HCT116 (cell line): ENCODE results near the gene ZNF747. TPM values are rescaled to one million over a fixed set of nuclear protein-coding genes. Genes with fewer than 3 reads are reported as not detected.

Experiments used
- ATAC-seq: fragments of 200-7000 bp; cut with Tn5 transposase; 2 replicates; pipeline ENCODE4 v1.9.1; 2020; ENCODE audit warnings: mild to moderate bottlenecking, moderate library complexity
- BruUV-seq: library from RNA; stranded (reverse); fragments of 400-500 nt; replicated peaks from 2 replicates; lab custom pipeline; 2021; lab: Mats Ljungman, UMichigan
- CTCF ChIA-PET: fragments of 300-600 bp; sonication (Branson Sonifier 250); formaldehyde crosslinking; loops from one replicate; lab custom pipeline; 2021; ENCODE audit warnings: antibody characterized with exemption; lab: Charles Lee
- POLR2A ChIA-PET: fragments of 300-600, 350-600 bp; sonication (Branson Sonifier 250); formaldehyde crosslinking; loops from one replicate; lab custom pipeline; 2021; ENCODE audit warnings: antibody characterized with exemption; lab: Charles Lee
- RAD21 ChIA-PET, 2 experiments: fragments of 300-600 bp; sonication (Branson Sonifier 250); formaldehyde crosslinking; loops; one replicate each; lab custom pipeline; 2023; ENCODE audit warnings: low total read pairs in 2 of 2; ENCODE audit not compliant: uncharacterized antibody in 2 of 2, unreplicated experiment in 2 of 2, low non-redundant PET in 1 of 2; lab: Charles Lee
- DNase-seq: peaks from one replicate; pipeline ENCODE4 v3.0.0-alpha.2; 2010; ENCODE audit warnings: low read depth, low spot score
- H2AFZ ChIP-seq: fragments of 200-600 bp; shearing (Covaris generic), sonication (generic); 2 replicates; pipeline ENCODE4 v1.6.1; 2017; ENCODE audit warnings: low read depth, mixed run types, mixed read lengths, antibody characterized with exemption, low read length; ENCODE audit not compliant: poor library complexity, severe bottlenecking
- H3K27ac ChIP-seq: 2 replicates; pipeline ENCODE4 v1.5.1; 2012; ENCODE audit warnings: low read depth, low read length
- H3K27me3 ChIP-seq: fragments of 200-600 bp; sonication (generic); 2 replicates; pipeline ENCODE4 v1.6.1; 2016; ENCODE audit warnings: mixed run types, low read length, mixed read lengths; ENCODE audit not compliant: insufficient read depth
- H3K36me3 ChIP-seq, 2 experiments: fragments of 200-500 bp in 1 of 2; fragments of 200-600 bp in 1 of 2; sonication (Bioruptor generic) in 1 of 2; sonication (generic) in 1 of 2; 2 replicates each; pipeline versions ENCODE4 v1.5.1 to v1.6.1; 2014 to 2016; ENCODE audit warnings: low read length in 2 of 2, inconsistent platforms in 1 of 2, mixed read lengths in 1 of 2, mixed run types in 1 of 2; ENCODE audit not compliant: insufficient read depth in 2 of 2, control insufficient read depth in 1 of 2
- H3K4me1 ChIP-seq, 2 experiments: fragments of 200-600 bp in 1 of 2; sonication (generic) in 1 of 2; 2 replicates each; pipeline versions ENCODE4 v1.5.1 to v1.6.1; 2012 to 2017; ENCODE audit warnings: low read length in 2 of 2, inconsistent platforms in 1 of 2, mild to moderate bottlenecking in 1 of 2, mixed read lengths in 1 of 2, mixed run types in 1 of 2, moderate library complexity in 1 of 2; ENCODE audit not compliant: insufficient read depth in 2 of 2, control insufficient read depth in 1 of 2
- H3K4me2 ChIP-seq: fragments of 200-600 bp; sonication (generic); 2 replicates; pipeline ENCODE4 v1.6.1; 2017; ENCODE audit warnings: mixed run types, low read length, mixed read lengths
- H3K4me3 ChIP-seq, 2 experiments: fragments of 200-600 bp in 1 of 2; sonication (generic) in 1 of 2; replicated peaks in 1 of 2; 2 replicates each; pipeline ENCODE4 v1.5.1; 2011 to 2016; ENCODE audit warnings: low read length in 2 of 2, control low read depth in 1 of 2, low read depth in 1 of 2, mild to moderate bottlenecking in 1 of 2, mixed read lengths in 1 of 2, mixed run types in 1 of 2
- H3K79me2 ChIP-seq: fragments of 200-600 bp; sonication (generic); 2 replicates; pipeline ENCODE4 v1.6.1; 2017; ENCODE audit warnings: mild to moderate bottlenecking, mixed run types, low read length, moderate library complexity, mixed read lengths; ENCODE audit not compliant: insufficient read depth
- H3K9ac ChIP-seq: fragments of 200-600 bp; sonication (generic); 2 replicates; pipeline ENCODE4 v1.6.1; 2016; ENCODE audit warnings: low read length, mixed read lengths
- H3K9me2 ChIP-seq: fragments of 200-600 bp; sonication (generic), shearing (Covaris generic); 2 replicates; pipeline ENCODE4 v1.6.1; 2017; ENCODE audit warnings: mixed run types, mild to moderate bottlenecking, moderate library complexity; ENCODE audit not compliant: insufficient read depth
- H3K9me3 ChIP-seq, 2 experiments: fragments of 200-500 bp in 1 of 2; fragments of 200-600 bp in 1 of 2; sonication (Bioruptor generic) in 1 of 2; sonication (generic) in 1 of 2; 2 replicates each; pipeline ENCODE4 v1.6.1; 2014 to 2017; ENCODE audit warnings: low read length in 2 of 2, mixed read lengths in 2 of 2, inconsistent platforms in 1 of 2, low read depth in 1 of 2, mild to moderate bottlenecking in 1 of 2, mixed run types in 1 of 2, moderate library complexity in 1 of 2; ENCODE audit not compliant: control insufficient read depth in 1 of 2, insufficient read depth in 1 of 2
- H4K20me1 ChIP-seq: fragments of 200-600 bp; sonication (generic), shearing (Covaris generic); 2 replicates; pipeline ENCODE4 v1.6.1; 2017; ENCODE audit warnings: mixed run types, mild to moderate bottlenecking, moderate library complexity; ENCODE audit not compliant: insufficient read depth
- CBX3 ChIP-seq: IDR thresholded peaks from 2 replicates; pipeline ENCODE4 v1.6.1; 2012; ENCODE audit warnings: low read depth
- EGR1 ChIP-seq: IDR thresholded peaks from 2 replicates; pipeline ENCODE4 v1.6.1; 2012; ENCODE audit warnings: low read depth
- ELF1 ChIP-seq: IDR thresholded peaks from 2 replicates; pipeline ENCODE4 v1.6.1; 2012; ENCODE audit warnings: low read depth, borderline replicate concordance
- EZH2 ChIP-seq: fragments of 200-600 bp; sonication (generic); IDR thresholded peaks from 2 replicates; pipeline ENCODE4 v1.6.1; 2017; ENCODE audit warnings: antibody characterized with exemption, mixed run types
- FOSL1 ChIP-seq: IDR thresholded peaks from 2 replicates; pipeline ENCODE4 v1.6.1; 2012; ENCODE audit warnings: low read depth
- POLR2A ChIP-seq: IDR thresholded peaks from 2 replicates; pipeline ENCODE4 v1.7.0; 2011; ENCODE audit warnings: borderline replicate concordance; ENCODE audit not compliant: insufficient read depth, insufficient read length; ENCODE audit errors: extremely low read depth
- POLR2AphosphoS5 ChIP-seq: IDR thresholded peaks from 2 replicates; pipeline ENCODE4 v1.6.1; 2011; ENCODE audit warnings: mild to moderate bottlenecking, low read depth, low read length, moderate library complexity
- SRF ChIP-seq: IDR thresholded peaks from 2 replicates; pipeline ENCODE4 v1.6.1; 2012; ENCODE audit warnings: low read depth
- TCF7L2 ChIP-seq: IDR thresholded peaks from 2 replicates; pipeline ENCODE4 v1.7.0; 2011; ENCODE audit warnings: borderline replicate concordance, inconsistent platforms; ENCODE audit not compliant: insufficient read depth, insufficient read length; ENCODE audit errors: extremely low read depth
- intact Hi-C: fragments of 100-400 bp; cut with micrococcal nuclease; formaldehyde crosslinking; loops from 2 replicates; pipeline ENCODE4 v1.10.0; 2022
- total RNA-seq: library from RNA; stranded (reverse); gene quantifications from one replicate; pipeline ENCODE4 v1.2.1, GENCODE V29; 2021; ENCODE audit not compliant: unreplicated experiment
- TF ChIP-seq, protein P1 (sequence below): IDR thresholded peaks from 2 replicates; pipeline ENCODE4 v1.6.1; 2012; ENCODE audit warnings: low read depth
- TF ChIP-seq, protein P2 (sequence below), 3 experiments: fragments of 200-600 bp in 1 of 3; sonication (generic) in 1 of 3; IDR thresholded peaks in 2 of 3; conservative IDR thresholded peaks in 1 of 3; 2 replicates each; pipeline ENCODE4 v1.5.1; 2012 to 2017; ENCODE audit warnings: low read depth in 2 of 3, low read length in 2 of 3, antibody characterized with exemption in 1 of 3, borderline replicate concordance in 1 of 3, control low read depth in 1 of 3, mild to moderate bottlenecking in 1 of 3, mixed read lengths in 1 of 3, mixed run types in 1 of 3, moderate library complexity in 1 of 3; ENCODE audit not compliant: insufficient read depth in 1 of 3
- TF ChIP-seq, protein P3 (sequence below): IDR thresholded peaks from 2 replicates; pipeline ENCODE4 v1.6.1; 2012
- TF ChIP-seq, protein P4 (sequence below): IDR thresholded peaks from 2 replicates; pipeline ENCODE4 v1.6.1; 2011; ENCODE audit warnings: mild to moderate bottlenecking, low read length, moderate library complexity; ENCODE audit not compliant: insufficient replicate concordance; ENCODE audit errors: extremely low read depth

ZNF747 gene
- total RNA-seq, 1 experiment from 2014 or later = 2.1 TPM

DNA sequence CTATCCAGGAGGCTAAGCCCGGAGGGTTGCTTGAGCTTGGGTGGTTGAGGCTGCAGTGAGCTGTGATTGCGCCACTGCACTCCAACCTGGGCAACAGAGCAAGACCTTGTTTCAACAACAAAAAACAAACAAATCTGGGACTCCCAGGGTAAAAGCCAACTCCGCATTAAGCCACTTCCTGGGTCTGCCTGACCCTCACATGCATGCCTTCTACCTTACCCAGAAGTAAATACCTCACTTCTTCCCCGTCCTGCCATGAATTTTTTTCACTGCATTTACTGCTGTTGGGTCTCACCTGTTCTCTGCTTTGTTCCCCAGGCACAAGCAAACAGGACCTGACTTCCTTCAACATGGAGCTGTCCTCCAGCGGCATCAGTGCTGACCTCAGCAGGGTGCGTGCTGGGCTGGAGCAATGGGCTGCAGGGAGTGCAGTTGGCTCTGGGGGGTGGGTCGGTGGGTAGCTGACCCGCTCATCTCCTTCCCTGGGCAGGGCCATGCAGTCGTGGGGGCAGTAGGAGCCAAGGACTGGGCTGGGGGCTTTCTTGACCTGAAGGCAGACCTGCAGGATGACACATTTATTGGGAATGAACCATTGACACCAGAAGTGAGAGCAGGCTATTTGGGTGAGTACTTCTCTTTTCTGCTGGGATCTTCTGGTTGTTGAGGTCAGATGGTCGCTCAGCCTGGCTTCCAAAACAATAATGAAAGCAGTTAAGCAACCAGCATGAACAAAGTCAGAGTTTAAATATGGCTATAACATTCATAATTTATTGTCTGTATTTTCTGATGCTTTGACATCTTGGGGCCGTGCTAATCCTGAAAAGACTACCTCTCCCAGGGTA is 45.7 kb downstream of the ZNF747 start:
- no peaks in the 10 kb centered on the region for H4K20me1 ChIP-seq
- CTCF ChIA-PET = no interaction called here
- peaks cover 7% of the 10 kb centered on the region in 2 experiments for H3K4me1 ChIP-seq
- H3K9me2 ChIP-seq = no peaks in the 10 kb centered on the region
- POLR2A ChIA-PET = no interaction called here
- no peak overlapping the region for H2AFZ ChIP-seq
- H3K27ac ChIP-seq = no peak overlapping the region
- no peak overlapping the region for H3K4me2 ChIP-seq
- no TSS peak for BruUV-seq
- no peaks in the 10 kb centered on the region for H3K27me3 ChIP-seq
- DNase-seq (no peak), ATAC-seq (no peak)
- no peak overlapping the region for H3K9ac ChIP-seq
- RAD21 ChIA-PET = interaction anchor here in 1 of 2 experiments (0.7 kb wide), 1 partner anchor 489 kb away, joined by 3 read pairs; no protein-coding TSS in a partner anchor
- H3K79me2 ChIP-seq = no peaks in the 10 kb centered on the region
- H3K4me3 ChIP-seq = no peak overlapping the region
- intact Hi-C loops = no loop called here
- H3K36me3 ChIP-seq = no peaks in the 10 kb centered on the region
- TF ChIP-seq ELF1 (no peak), SRF (no peak), EGR1 (no peak), POLR2AphosphoS5 (no peak), POLR2A (no peak), FOSL1 (no peak), CBX3 (no peak), EZH2 (no peak), TCF7L2 (no peak)
- TF ChIP-seq, protein P1, sequence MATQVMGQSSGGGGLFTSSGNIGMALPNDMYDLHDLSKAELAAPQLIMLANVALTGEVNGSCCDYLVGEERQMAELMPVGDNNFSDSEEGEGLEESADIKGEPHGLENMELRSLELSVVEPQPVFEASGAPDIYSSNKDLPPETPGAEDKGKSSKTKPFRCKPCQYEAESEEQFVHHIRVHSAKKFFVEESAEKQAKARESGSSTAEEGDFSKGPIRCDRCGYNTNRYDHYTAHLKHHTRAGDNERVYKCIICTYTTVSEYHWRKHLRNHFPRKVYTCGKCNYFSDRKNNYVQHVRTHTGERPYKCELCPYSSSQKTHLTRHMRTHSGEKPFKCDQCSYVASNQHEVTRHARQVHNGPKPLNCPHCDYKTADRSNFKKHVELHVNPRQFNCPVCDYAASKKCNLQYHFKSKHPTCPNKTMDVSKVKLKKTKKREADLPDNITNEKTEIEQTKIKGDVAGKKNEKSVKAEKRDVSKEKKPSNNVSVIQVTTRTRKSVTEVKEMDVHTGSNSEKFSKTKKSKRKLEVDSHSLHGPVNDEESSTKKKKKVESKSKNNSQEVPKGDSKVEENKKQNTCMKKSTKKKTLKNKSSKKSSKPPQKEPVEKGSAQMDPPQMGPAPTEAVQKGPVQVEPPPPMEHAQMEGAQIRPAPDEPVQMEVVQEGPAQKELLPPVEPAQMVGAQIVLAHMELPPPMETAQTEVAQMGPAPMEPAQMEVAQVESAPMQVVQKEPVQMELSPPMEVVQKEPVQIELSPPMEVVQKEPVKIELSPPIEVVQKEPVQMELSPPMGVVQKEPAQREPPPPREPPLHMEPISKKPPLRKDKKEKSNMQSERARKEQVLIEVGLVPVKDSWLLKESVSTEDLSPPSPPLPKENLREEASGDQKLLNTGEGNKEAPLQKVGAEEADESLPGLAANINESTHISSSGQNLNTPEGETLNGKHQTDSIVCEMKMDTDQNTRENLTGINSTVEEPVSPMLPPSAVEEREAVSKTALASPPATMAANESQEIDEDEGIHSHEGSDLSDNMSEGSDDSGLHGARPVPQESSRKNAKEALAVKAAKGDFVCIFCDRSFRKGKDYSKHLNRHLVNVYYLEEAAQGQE = no peak
- TF ChIP-seq, protein P2, sequence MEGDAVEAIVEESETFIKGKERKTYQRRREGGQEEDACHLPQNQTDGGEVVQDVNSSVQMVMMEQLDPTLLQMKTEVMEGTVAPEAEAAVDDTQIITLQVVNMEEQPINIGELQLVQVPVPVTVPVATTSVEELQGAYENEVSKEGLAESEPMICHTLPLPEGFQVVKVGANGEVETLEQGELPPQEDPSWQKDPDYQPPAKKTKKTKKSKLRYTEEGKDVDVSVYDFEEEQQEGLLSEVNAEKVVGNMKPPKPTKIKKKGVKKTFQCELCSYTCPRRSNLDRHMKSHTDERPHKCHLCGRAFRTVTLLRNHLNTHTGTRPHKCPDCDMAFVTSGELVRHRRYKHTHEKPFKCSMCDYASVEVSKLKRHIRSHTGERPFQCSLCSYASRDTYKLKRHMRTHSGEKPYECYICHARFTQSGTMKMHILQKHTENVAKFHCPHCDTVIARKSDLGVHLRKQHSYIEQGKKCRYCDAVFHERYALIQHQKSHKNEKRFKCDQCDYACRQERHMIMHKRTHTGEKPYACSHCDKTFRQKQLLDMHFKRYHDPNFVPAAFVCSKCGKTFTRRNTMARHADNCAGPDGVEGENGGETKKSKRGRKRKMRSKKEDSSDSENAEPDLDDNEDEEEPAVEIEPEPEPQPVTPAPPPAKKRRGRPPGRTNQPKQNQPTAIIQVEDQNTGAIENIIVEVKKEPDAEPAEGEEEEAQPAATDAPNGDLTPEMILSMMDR (IDR thresholded peaks at IDR 0.05 in 2 of 3, conservative IDR thresholded peaks at IDR 0.05 in 1 of 3; ENCODE audit: borderline replicate concordance in 1 of 3, insufficient read depth in 1 of 3, low read depth in 2 of 3, low read length in 2 of 3) = no peak
- TF ChIP-seq, protein P3, sequence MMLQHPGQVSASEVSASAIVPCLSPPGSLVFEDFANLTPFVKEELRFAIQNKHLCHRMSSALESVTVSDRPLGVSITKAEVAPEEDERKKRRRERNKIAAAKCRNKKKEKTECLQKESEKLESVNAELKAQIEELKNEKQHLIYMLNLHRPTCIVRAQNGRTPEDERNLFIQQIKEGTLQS = no peak
- TF ChIP-seq, protein P4, sequence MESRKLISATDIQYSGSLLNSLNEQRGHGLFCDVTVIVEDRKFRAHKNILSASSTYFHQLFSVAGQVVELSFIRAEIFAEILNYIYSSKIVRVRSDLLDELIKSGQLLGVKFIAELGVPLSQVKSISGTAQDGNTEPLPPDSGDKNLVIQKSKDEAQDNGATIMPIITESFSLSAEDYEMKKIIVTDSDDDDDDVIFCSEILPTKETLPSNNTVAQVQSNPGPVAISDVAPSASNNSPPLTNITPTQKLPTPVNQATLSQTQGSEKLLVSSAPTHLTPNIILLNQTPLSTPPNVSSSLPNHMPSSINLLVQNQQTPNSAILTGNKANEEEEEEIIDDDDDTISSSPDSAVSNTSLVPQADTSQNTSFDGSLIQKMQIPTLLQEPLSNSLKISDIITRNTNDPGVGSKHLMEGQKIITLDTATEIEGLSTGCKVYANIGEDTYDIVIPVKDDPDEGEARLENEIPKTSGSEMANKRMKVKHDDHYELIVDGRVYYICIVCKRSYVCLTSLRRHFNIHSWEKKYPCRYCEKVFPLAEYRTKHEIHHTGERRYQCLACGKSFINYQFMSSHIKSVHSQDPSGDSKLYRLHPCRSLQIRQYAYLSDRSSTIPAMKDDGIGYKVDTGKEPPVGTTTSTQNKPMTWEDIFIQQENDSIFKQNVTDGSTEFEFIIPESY = no peak
- no peaks in the 10 kb centered on the region for H3K9me3 ChIP-seq
